Measurements from ENCODE around the gene ZBTB7B.

The ZBTB7B gene

GRCh38 chr1:155009742-155010141 lies 7.1 kb downstream of the ZBTB7B start:
- Histone ChIP-seq H3K4me1 (ENCODE audit: insufficient read depth, low read length, severe bottlenecking) (peaks cover 18% of the 10 kb centered on the region), H3K9me2 (ENCODE audit: low read depth, low read length) (no peaks in the 10 kb centered on the region), H3K36me3 (ENCODE audit: insufficient read depth, low read length) (no peaks in the 10 kb centered on the region), H3F3A (ENCODE audit: insufficient read depth, low read length) (peaks cover 4% of the 10 kb centered on the region; the same call in 1 of the 2 replicates), H3K4me2 (ENCODE audit: low read length) (no peak overlapping the region), H3K9ac (ENCODE audit: low read length) (no peak overlapping the region), H3K9me3 (ENCODE audit: low read length) (no peaks in the 10 kb centered on the region), H2AFZ (ENCODE audit: low read length) (no peak overlapping the region), H3K27me3 (ENCODE audit: insufficient read depth, low read length) (no peaks in the 10 kb centered on the region), H3K79me2 (ENCODE audit: insufficient read depth, low read length) (no peaks in the 10 kb centered on the region), H4K20me1 (ENCODE audit: insufficient read depth, low read length) (no peaks in the 10 kb centered on the region), H3K27ac (ENCODE audit: low read depth, low read length, poor library complexity, severe bottlenecking) (no peak overlapping the region), H3K4me3 (ENCODE audit: low read depth, low read length, poor library complexity, severe bottlenecking) (no peak overlapping the region)
- TF ChIP-seq, protein P1, sequence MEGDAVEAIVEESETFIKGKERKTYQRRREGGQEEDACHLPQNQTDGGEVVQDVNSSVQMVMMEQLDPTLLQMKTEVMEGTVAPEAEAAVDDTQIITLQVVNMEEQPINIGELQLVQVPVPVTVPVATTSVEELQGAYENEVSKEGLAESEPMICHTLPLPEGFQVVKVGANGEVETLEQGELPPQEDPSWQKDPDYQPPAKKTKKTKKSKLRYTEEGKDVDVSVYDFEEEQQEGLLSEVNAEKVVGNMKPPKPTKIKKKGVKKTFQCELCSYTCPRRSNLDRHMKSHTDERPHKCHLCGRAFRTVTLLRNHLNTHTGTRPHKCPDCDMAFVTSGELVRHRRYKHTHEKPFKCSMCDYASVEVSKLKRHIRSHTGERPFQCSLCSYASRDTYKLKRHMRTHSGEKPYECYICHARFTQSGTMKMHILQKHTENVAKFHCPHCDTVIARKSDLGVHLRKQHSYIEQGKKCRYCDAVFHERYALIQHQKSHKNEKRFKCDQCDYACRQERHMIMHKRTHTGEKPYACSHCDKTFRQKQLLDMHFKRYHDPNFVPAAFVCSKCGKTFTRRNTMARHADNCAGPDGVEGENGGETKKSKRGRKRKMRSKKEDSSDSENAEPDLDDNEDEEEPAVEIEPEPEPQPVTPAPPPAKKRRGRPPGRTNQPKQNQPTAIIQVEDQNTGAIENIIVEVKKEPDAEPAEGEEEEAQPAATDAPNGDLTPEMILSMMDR (IDR thresholded peaks at IDR 0.05; ENCODE audit: low read length): no peak
- no peak for TF ChIP-seq EZH2 (IDR thresholded peaks at IDR 0.05; ENCODE audit: borderline replicate concordance, low read length)

DNA sequence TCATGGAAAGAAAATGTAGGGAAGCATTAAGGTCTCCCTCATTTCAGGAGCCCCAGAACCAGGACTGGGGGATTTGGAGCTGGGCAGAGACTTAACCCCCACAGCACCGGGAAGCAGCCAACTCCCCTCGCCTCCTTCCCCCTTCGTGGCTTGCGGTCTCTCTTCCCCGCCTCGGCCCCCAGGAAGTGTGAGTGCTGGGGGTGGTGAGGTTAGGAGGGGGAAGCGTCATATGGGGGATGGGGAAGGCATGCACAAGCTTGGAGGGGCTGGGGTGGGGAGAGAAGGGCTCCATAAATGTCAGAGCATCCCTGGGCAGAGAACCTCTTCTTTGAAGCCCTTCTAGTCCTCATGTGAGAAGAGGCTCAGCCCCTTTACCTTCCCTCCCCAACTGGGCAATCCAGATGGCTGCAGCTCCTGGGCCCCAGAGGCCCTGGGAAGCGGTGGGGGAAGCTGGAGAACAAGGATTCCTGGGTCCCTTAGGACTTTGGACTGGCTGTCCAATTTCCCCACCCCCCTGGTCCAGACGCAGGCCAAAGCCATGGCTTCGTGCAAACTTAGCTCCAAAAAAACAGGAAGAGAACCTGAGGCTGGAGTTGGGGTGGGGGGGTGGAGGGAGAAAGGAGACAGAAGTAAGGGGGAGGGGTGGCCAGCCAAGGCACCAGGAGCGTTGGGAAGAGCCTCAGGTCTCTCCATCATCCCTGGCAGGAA lies 7.8 kb downstream of the ZBTB7B start:
- no peaks in the 10 kb centered on the region for H3K79me2 ChIP-seq (ENCODE audit: insufficient read depth, low read length)
- peaks cover 12% of the 10 kb centered on the region for H3K4me1 ChIP-seq (ENCODE audit: insufficient read depth, low read length, severe bottlenecking)
- H3K4me2 ChIP-seq (ENCODE audit: low read length): no peak overlapping the region
- no peaks in the 10 kb centered on the region for H4K20me1 ChIP-seq (ENCODE audit: insufficient read depth, low read length)
- H3K9me3 ChIP-seq (ENCODE audit: low read length): no peaks in the 10 kb centered on the region
- no peaks in the 10 kb centered on the region for H3K36me3 ChIP-seq (ENCODE audit: insufficient read depth, low read length)
- H3K27me3 ChIP-seq (ENCODE audit: insufficient read depth, low read length): no peaks in the 10 kb centered on the region
- H3K9ac ChIP-seq (ENCODE audit: low read length): no peak overlapping the region
- no peak overlapping the region for H3K27ac ChIP-seq (ENCODE audit: low read depth, low read length, poor library complexity, severe bottlenecking)
- H3K4me3 ChIP-seq (ENCODE audit: low read depth, low read length, poor library complexity, severe bottlenecking): no peak overlapping the region
- H2AFZ ChIP-seq (ENCODE audit: low read length): no peak overlapping the region
- H3K9me2 ChIP-seq (ENCODE audit: low read depth, low read length): no peaks in the 10 kb centered on the region
- TF ChIP-seq, protein P1 (IDR thresholded peaks at IDR 0.05; ENCODE audit: low read length): no peak
- peaks cover 4% of the 10 kb centered on the region; the same call in 1 of the 2 replicates for H3F3A ChIP-seq (ENCODE audit: insufficient read depth, low read length)

- Histone ChIP-seq H3K9ac (ENCODE audit: low read length) (no peak overlapping the region), H3K36me3 (ENCODE audit: insufficient read depth, low read length) (no peaks in the 10 kb centered on the region), H3K4me1 (ENCODE audit: insufficient read depth, low read length, severe bottlenecking) (peaks cover 6% of the 10 kb centered on the region), H3K79me2 (ENCODE audit: insufficient read depth, low read length) (no peaks in the 10 kb centered on the region), H3F3A (ENCODE audit: insufficient read depth, low read length) (peaks cover 4% of the 10 kb centered on the region; the same call in 1 of the 2 replicates), H3K4me2 (ENCODE audit: low read length) (no peak overlapping the region), H3K27ac (ENCODE audit: low read depth, low read length, poor library complexity, severe bottlenecking) (no peak overlapping the region), H4K20me1 (ENCODE audit: insufficient read depth, low read length) (no peaks in the 10 kb centered on the region), H3K4me3 (ENCODE audit: low read depth, low read length, poor library complexity, severe bottlenecking) (no peak overlapping the region), H2AFZ (ENCODE audit: low read length) (no peak overlapping the region), H3K9me3 (ENCODE audit: low read length) (no peaks in the 10 kb centered on the region), H3K9me2 (ENCODE audit: low read depth, low read length) (no peaks in the 10 kb centered on the region), H3K27me3 (ENCODE audit: insufficient read depth, low read length) (no peaks in the 10 kb centered on the region)
- no peak for TF ChIP-seq EZH2 (IDR thresholded peaks at IDR 0.05; ENCODE audit: borderline replicate concordance, low read length)
- TF ChIP-seq, protein P1 (IDR thresholded peaks at IDR 0.05; ENCODE audit: low read length): no peak
Measured at GRCh38 chr1:155011004-155011416, 8.4 kb downstream of the ZBTB7B start.
